WTC11 (cell line): ENCODE measurements around the gene OCA2. TPM values are rescaled to one million over a fixed set of nuclear protein-coding genes. Genes with fewer than 3 reads are reported as not detected.

Source experiments
- ATAC-seq: fragments of 200-7000 bp; cut with Tn5 transposase; 2 replicates; pipeline ENCODE4 v1.10.0; 2021; ENCODE audit warnings: mild to moderate bottlenecking, moderate library complexity
- CTCF ChIA-PET: fragments of 300-600 bp; sonication (Branson Sonifier 250); formaldehyde crosslinking; loops from one replicate; lab custom pipeline; 2021; ENCODE audit warnings: antibody characterized with exemption; lab: Charles Lee
- POLR2A ChIA-PET: fragments of 350-600 bp; sonication (Branson Sonifier 250); formaldehyde crosslinking; loops from one replicate; lab custom pipeline; 2021; ENCODE audit warnings: antibody characterized with exemption; lab: Charles Lee
- DNase-seq: peaks from one replicate; pipeline ENCODE4 v3.0.0; 2021; ENCODE audit warnings: low spot score
- H3K27ac Mint-ChIP-seq: 2 replicates; pipeline ENCODE4 v1.8.0; 2021; ENCODE audit warnings: mixed read lengths
- H3K27me3 Mint-ChIP-seq: 2 replicates; pipeline ENCODE4 v1.8.0; 2021; ENCODE audit warnings: low read depth, mild to moderate bottlenecking, moderate library complexity, mixed read lengths
- H3K36me3 Mint-ChIP-seq: 2 replicates; pipeline ENCODE4 v1.8.0; 2021; ENCODE audit warnings: mixed read lengths
- H3K4me1 Mint-ChIP-seq: 2 replicates; pipeline ENCODE4 v1.8.0; 2022; ENCODE audit warnings: mixed read lengths
- H3K4me3 Mint-ChIP-seq: 2 replicates; pipeline ENCODE4 v1.8.0; 2021; ENCODE audit warnings: mild to moderate bottlenecking, moderate library complexity, mixed read lengths
- H3K9me3 Mint-ChIP-seq: 2 replicates; pipeline ENCODE4 v1.8.0; 2021; ENCODE audit warnings: mixed read lengths
- ATF2 ChIP-seq: sonication (generic); formaldehyde crosslinking; IDR thresholded peaks from 2 replicates; pipeline ENCODE4 v1.8.1; 2022; ENCODE audit warnings: low read depth, missing genetic modification reagents, borderline replicate concordance
- ATF3 ChIP-seq: sonication (generic); formaldehyde crosslinking; conservative IDR thresholded peaks from 2 replicates; pipeline ENCODE4 v1.8.1; 2022; ENCODE audit warnings: mild to moderate bottlenecking, missing genetic modification reagents
- CREB1 ChIP-seq: sonication (generic); formaldehyde crosslinking; IDR thresholded peaks from 2 replicates; pipeline ENCODE4 v1.8.0; 2023; ENCODE audit warnings: mild to moderate bottlenecking, missing genetic modification reagents
- FOXK1 ChIP-seq: sonication (generic); formaldehyde crosslinking; IDR thresholded peaks from 2 replicates; pipeline ENCODE4 v1.8.0; 2022; ENCODE audit warnings: mild to moderate bottlenecking, moderate library complexity, missing genetic modification reagents
- GABPB1 ChIP-seq: sonication (generic); formaldehyde crosslinking; IDR thresholded peaks from 2 replicates; pipeline ENCODE4 v1.8.1; 2023; ENCODE audit warnings: mild to moderate bottlenecking, missing genetic modification reagents
- GTF2I ChIP-seq: fragments of 250-450 bp; sonication (Bioruptor Pico); conservative IDR thresholded peaks from 2 replicates; pipeline ENCODE4 v1.4.0; 2021; ENCODE audit warnings: mild to moderate bottlenecking
- IRF2 ChIP-seq: sonication (generic); formaldehyde crosslinking; IDR thresholded peaks from 2 replicates; pipeline ENCODE4 v1.8.0; 2022; ENCODE audit warnings: low read depth, missing genetic modification reagents, borderline replicate concordance
- MXD4 ChIP-seq: fragments of 250-450 bp; sonication (Bioruptor Pico); IDR thresholded peaks from 2 replicates; pipeline ENCODE4 v1.8.0; 2021; ENCODE audit warnings: mild to moderate bottlenecking, moderate library complexity, borderline replicate concordance
- NFATC4 ChIP-seq: fragments of 250-450 bp; sonication (Bioruptor Pico); IDR thresholded peaks from 2 replicates; pipeline ENCODE4 v1.9.0; 2021; ENCODE audit warnings: mild to moderate bottlenecking
- NFYB ChIP-seq: sonication (generic); formaldehyde crosslinking; conservative IDR thresholded peaks from 2 replicates; pipeline ENCODE4 v1.8.0; 2022; ENCODE audit warnings: low read depth, missing genetic modification reagents
- NR2C2 ChIP-seq: sonication (generic); formaldehyde crosslinking; IDR thresholded peaks from 2 replicates; pipeline ENCODE4 v1.8.0; 2022; ENCODE audit warnings: mild to moderate bottlenecking, missing genetic modification reagents
- PRRX2 ChIP-seq: fragments of 250-450 bp; sonication (Bioruptor Pico); IDR thresholded peaks from 2 replicates; pipeline ENCODE4 v1.8.0; 2021; ENCODE audit warnings: mild to moderate bottlenecking
- SMAD3 ChIP-seq: sonication (generic); formaldehyde crosslinking; IDR thresholded peaks from 2 replicates; pipeline ENCODE4 v1.8.0; 2022; ENCODE audit warnings: missing genetic modification reagents, mild to moderate bottlenecking, borderline replicate concordance
- TEAD4 ChIP-seq: sonication (generic); formaldehyde crosslinking; IDR thresholded peaks from 2 replicates; pipeline ENCODE4 v1.8.0; 2022; ENCODE audit warnings: mild to moderate bottlenecking, missing genetic modification reagents
- ZNF121 ChIP-seq: sonication (generic); formaldehyde crosslinking; IDR thresholded peaks from 2 replicates; pipeline ENCODE4 v1.8.0; 2023; ENCODE audit warnings: missing genetic modification reagents
- ZNF281 ChIP-seq: sonication (generic); formaldehyde crosslinking; IDR thresholded peaks from 2 replicates; pipeline ENCODE4 v1.8.0; 2023; ENCODE audit warnings: mild to moderate bottlenecking, missing genetic modification reagents
- ZNF317 ChIP-seq: sonication (generic); formaldehyde crosslinking; IDR thresholded peaks from 2 replicates; pipeline ENCODE4 v1.8.1; 2023; ENCODE audit warnings: low read depth, mild to moderate bottlenecking, moderate library complexity, missing genetic modification reagents, borderline replicate concordance
- ZNF396 ChIP-seq: fragments of 250-450 bp; sonication (Bioruptor Pico); IDR thresholded peaks from 2 replicates; pipeline ENCODE4 v1.8.0; 2021; ENCODE audit warnings: mild to moderate bottlenecking, moderate library complexity, borderline replicate concordance
- ZNF423 ChIP-seq: fragments of 250-450 bp; sonication (Bioruptor Pico); IDR thresholded peaks from 2 replicates; pipeline ENCODE4 v2.1.2; 2022; ENCODE audit warnings: mild to moderate bottlenecking, moderate library complexity
- ZNF425 ChIP-seq: fragments of 250-450 bp; sonication (Bioruptor Pico); conservative IDR thresholded peaks from 2 replicates; pipeline ENCODE4 v1.9.0; 2021; ENCODE audit warnings: mild to moderate bottlenecking
- total RNA-seq: library from RNA; stranded (reverse); gene quantifications from 3 replicates; pipeline ENCODE4 v1.2.3, GENCODE V29; 2021

Gene OCA2
- total RNA-seq, 1 experiment from 2014 or later = 0.39 TPM

- TF ChIP-seq ZNF317 (CRISPR knock-in tag) (no peak), ZNF423 (CRISPR knock-in tag) (no peak), PRRX2 (CRISPR knock-in tag) (no peak), FOXK1 (no peak), ZNF396 (CRISPR knock-in tag) (no peak), IRF2 (no peak), NFATC4 (no peak), NR2C2 (CRISPR knock-in tag) (no peak), ZNF121 (CRISPR knock-in tag) (no peak)
Measured at GRCh38 chr15:27797765-27798164, 301.4 kb downstream of the OCA2 start (continued).

GRCh38 chr15:27796405-27797320 lies 302.5 kb downstream of the OCA2 start:
- Mint-ChIP-seq H3K27ac (no peak overlapping the region), H3K9me3 (no peaks in the 10 kb centered on the region; the same call in 1 of the 2 replicates), H3K4me1 (peaks cover 44% of the 10 kb centered on the region), H3K36me3 (no peaks in the 10 kb centered on the region), H3K4me3 (no peak overlapping the region), H3K27me3 (no peaks in the 10 kb centered on the region; the same call in 1 of the 2 replicates)
- peak; percentile 70 for ATAC-seq
- no peak for DNase-seq
- ChIA-PET POLR2A (no interaction called here), CTCF (interaction anchor here (0.6 to 0.8 kb wide), 2 partner anchors 116 to 502 kb away, joined by 3 to 5 read pairs; no protein-coding TSS in a partner anchor)
- TF ChIP-seq ATF2 (CRISPR knock-in tag) (no peak), CREB1 (no peak), ZNF317 (CRISPR knock-in tag) (no peak), ZNF281 (no peak), NFYB (CRISPR knock-in tag) (no peak), SMAD3 (no peak), GABPB1 (CRISPR knock-in tag) (no peak), ATF3 (CRISPR knock-in tag) (no peak), MXD4 (CRISPR knock-in tag) (no peak), GTF2I (no peak), TEAD4 (CRISPR knock-in tag) (no peak), ZNF121 (CRISPR knock-in tag) (no peak), ZNF425 (no peak)
- TF ChIP-seq, all 79 proteins: peak for 0
